Measurements from ENCODE around the gene SULT4A1. TPM values are rescaled to one million over a fixed set of nuclear protein-coding genes. Genes with fewer than 3 reads are reported as not detected.

SULT4A1 gene
- total RNA-seq, 1 experiment from 2014 or later = 15.0 TPM

GRCh38 chr22:43777286-43777685 is 85.0 kb downstream of the SULT4A1 start:
- Mint-ChIP-seq H3K4me3 (no peak overlapping the region), H3K27ac (no peak overlapping the region), H3K27me3 (ENCODE audit: low read depth) (peaks cover 6% of the 10 kb centered on the region), H3K9me3 (no peaks in the 10 kb centered on the region), H3K4me1 (peaks cover 0 to 2% of the 10 kb centered on the region in 2 experiments; a peak in 1 of 4 replicates), H3K36me3 (ENCODE audit: insufficient read depth in 1 of 3, low read depth in 3 of 3) (no peaks in the 10 kb centered on the region)
- Histone ChIP-seq H3K9me3 (ENCODE audit: control insufficient read depth, low read depth, low read length) (no peaks in the 10 kb centered on the region), H2BK12ac (ENCODE audit: insufficient read length, low read depth, low read length) (no peak overlapping the region), H4K20me1 (ENCODE audit: control insufficient read depth, insufficient read depth, insufficient read length) (no peaks in the 10 kb centered on the region), H2BK20ac (ENCODE audit: low read depth, low read length, poor library complexity, severe bottlenecking) (no peak overlapping the region), H3K4me2 (ENCODE audit: insufficient read depth, insufficient read length, low read length) (no peak overlapping the region), H2BK15ac (ENCODE audit: low read depth, low read length) (no peak overlapping the region), H3K18ac (ENCODE audit: insufficient read length, low read depth, low read length) (no peak overlapping the region), H3K27ac (ENCODE audit: insufficient read length, low read depth, low read length) (no peak overlapping the region), H3K4me1 (ENCODE audit: insufficient read depth, low read length) (no peaks in the 10 kb centered on the region), H3K23me2 (ENCODE audit: insufficient read length, low read depth, low read length, poor library complexity, severe bottlenecking) (no peaks in the 10 kb centered on the region), H3K14ac (ENCODE audit: insufficient read depth, low read length) (no peak overlapping the region), H3K27me3 (ENCODE audit: insufficient read depth, low read length) (peaks cover 2% of the 10 kb centered on the region; the same call in 1 of the 2 replicates), H3K9ac (ENCODE audit: extremely low read depth, insufficient read length, low read length) (no peak overlapping the region), H2AK5ac (ENCODE audit: insufficient read length, low read length) (no peak overlapping the region), H3K56ac (ENCODE audit: insufficient read length, low read depth, low read length) (no peak overlapping the region), H2BK5ac (ENCODE audit: insufficient read length, low read length) (no peak overlapping the region), H4K5ac (ENCODE audit: insufficient read length, low read depth, low read length) (no peak overlapping the region), H3T11ph (ENCODE audit: low read length) (no peak overlapping the region), H4K91ac (ENCODE audit: insufficient read length, low read depth, low read length) (no peak overlapping the region), H3K23ac (ENCODE audit: insufficient read length, low read depth, low read length) (no peak overlapping the region), H2BK120ac (ENCODE audit: low read depth, low read length, poor library complexity, severe bottlenecking) (no peak overlapping the region), H3K79me1 (ENCODE audit: insufficient read depth, low read depth, low read length, poor library complexity, severe bottlenecking) (no peaks in the 10 kb centered on the region), H3K4ac (ENCODE audit: low read depth, low read length) (no peak overlapping the region), H2AFZ (ENCODE audit: low read length) (no peak overlapping the region), H3K79me2 (ENCODE audit: insufficient read depth, low read length) (no peaks in the 10 kb centered on the region), H4K8ac (replicated peaks; ENCODE audit: insufficient read length, low read depth, low read length) (no peak overlapping the region)
- WGBS (ENCODE audit: extremely low coverage, insufficient read length, low lambda C conversion rate) = no CpG with 5 or more reads among the region's 4 CpGs
- DNase-seq = no peak
- TF ChIP-seq CTCF (conservative IDR thresholded peaks at IDR 0.05) = no peak

Data from H9 (cell line).